Ectodermal cell (in vitro differentiated cells): ENCODE measurements around the gene SEMA4C.
A peak's percentile ranks its signal among the peaks of the same experiment; 100 is the strongest.

Experiments used
- H3K27ac ChIP-seq: 2 replicates; pipeline ENCODE4 v1.7.0; 2013; ENCODE audit warnings: mild to moderate bottlenecking, low read depth, low read length; ENCODE audit not compliant: insufficient read depth, poor library complexity, severe bottlenecking
- H3K27me3 ChIP-seq: 2 replicates; pipeline ENCODE4 v1.7.0; 2013; ENCODE audit warnings: mild to moderate bottlenecking, low read length; ENCODE audit not compliant: insufficient read depth, control insufficient read depth, poor library complexity, severe bottlenecking
- H3K36me3 ChIP-seq: one replicate; pipeline ENCODE4 v1.7.0; 2013; ENCODE audit warnings: low read length; ENCODE audit not compliant: control insufficient read depth, insufficient read depth
- H3K4me1 ChIP-seq: one replicate; pipeline ENCODE4 v1.7.0; 2013; ENCODE audit warnings: low read length; ENCODE audit not compliant: control insufficient read depth, insufficient read depth
- H3K4me3 ChIP-seq: 2 replicates; pipeline ENCODE4 v1.7.0; 2013; ENCODE audit warnings: low read depth, low read length, control low read depth; ENCODE audit not compliant: insufficient read depth
- H3K9me3 ChIP-seq: 2 replicates; pipeline ENCODE4 v1.7.0; 2013; ENCODE audit warnings: mild to moderate bottlenecking, low read length, moderate library complexity; ENCODE audit not compliant: control insufficient read depth
- WGBS, 2 experiments: methylation state at CpG; one replicate each; pipeline ENCODE4 v1.1.7; 2013; ENCODE audit warnings: missing lambda C conversion rate in 2 of 2; 5-methylcytosine and 5-hydroxymethylcytosine counted together

SEMA4C gene

GRCh38 chr2:96888072-96889011, 18.5 kb upstream of the SEMA4C start:
- Histone ChIP-seq H3K4me1 (peaks cover 30% of the 10 kb centered on the region), H3K27ac (no peak overlapping the region), H3K4me3 (no peak overlapping the region), H3K27me3 (no peaks in the 10 kb centered on the region), H3K9me3 (no peaks in the 10 kb centered on the region), H3K36me3 (no peaks in the 10 kb centered on the region)
- WGBS, 2 experiments = 93% methylated on average over 12 of the region's 12 CpGs

- Histone ChIP-seq H3K27ac (no peak overlapping the region), H3K9me3 (no peaks in the 10 kb centered on the region), H3K27me3 (no peaks in the 10 kb centered on the region), H3K36me3 (no peaks in the 10 kb centered on the region), H3K4me1 (peaks cover 37% of the 10 kb centered on the region), H3K4me3 (no peak overlapping the region)
- WGBS, 2 experiments = 79 to 83% methylated on average over 18 of the region's 18 CpGs
Observed at GRCh38 chr2:96887493-96888012, 17.7 kb upstream of the SEMA4C start.

GRCh38 chr2:96885432-96886347, 15.8 kb upstream of the SEMA4C start:
- no peaks in the 10 kb centered on the region for H3K36me3 ChIP-seq
- H3K4me1 ChIP-seq = peaks cover 45% of the 10 kb centered on the region
- H3K27me3 ChIP-seq = no peaks in the 10 kb centered on the region
- H3K4me3 ChIP-seq = no peak overlapping the region
- WGBS, 2 experiments = 96% methylated on average over 23 of the region's 23 CpGs
- H3K9me3 ChIP-seq = no peaks in the 10 kb centered on the region
- H3K27ac ChIP-seq = no peak overlapping the region

GRCh38 chr2:96884299-96885094, 14.6 kb upstream of the SEMA4C start:
- no peaks in the 10 kb centered on the region for H3K9me3 ChIP-seq
- 95 to 97% methylated on average over 19 of the region's 19 CpGs for WGBS, 2 experiments
- H3K4me3 ChIP-seq = no peak overlapping the region
- no peaks in the 10 kb centered on the region for H3K27me3 ChIP-seq
- H3K27ac ChIP-seq = no peak overlapping the region
- peaks cover 43% of the 10 kb centered on the region for H3K4me1 ChIP-seq
- H3K36me3 ChIP-seq = no peaks in the 10 kb centered on the region

- no peaks in the 10 kb centered on the region for H3K36me3 ChIP-seq
- no peak overlapping the region for H3K4me3 ChIP-seq
- no peaks in the 10 kb centered on the region for H3K9me3 ChIP-seq
- 92% methylated on average over 9 of the region's 9 CpGs for WGBS, 2 experiments
- H3K4me1 ChIP-seq = peaks cover 42% of the 10 kb centered on the region
- no peaks in the 10 kb centered on the region for H3K27me3 ChIP-seq
- no peak overlapping the region for H3K27ac ChIP-seq
Observed at GRCh38 chr2:96883306-96883705, 13.4 kb upstream of the SEMA4C start.

- peaks cover 40% of the 10 kb centered on the region for H3K4me1 ChIP-seq
- H3K27me3 ChIP-seq = no peaks in the 10 kb centered on the region
- H3K36me3 ChIP-seq = no peaks in the 10 kb centered on the region
- WGBS, 2 experiments = 87 to 90% methylated on average over 8 of the region's 8 CpGs
- H3K4me3 ChIP-seq = no peak overlapping the region
- H3K9me3 ChIP-seq = no peaks in the 10 kb centered on the region
- no peak overlapping the region for H3K27ac ChIP-seq
Observed at GRCh38 chr2:96882906-96883305, 13.0 kb upstream of the SEMA4C start.

- no peaks in the 10 kb centered on the region for H3K36me3 ChIP-seq
- H3K4me3 ChIP-seq = no peak overlapping the region
- no peaks in the 10 kb centered on the region for H3K27me3 ChIP-seq
- H3K27ac ChIP-seq = peak overlapping the region; percentile 77
- no peaks in the 10 kb centered on the region for H3K9me3 ChIP-seq
- WGBS, 2 experiments = 48 to 51% methylated on average over 12 of the region's 12 CpGs
- H3K4me1 ChIP-seq = peaks cover 44% of the 10 kb centered on the region
Observed at GRCh38 chr2:96882230-96882629, 12.3 kb upstream of the SEMA4C start.

- Histone ChIP-seq H3K36me3 (no peaks in the 10 kb centered on the region), H3K27ac (peak overlapping the region; percentile 77), H3K4me3 (no peak overlapping the region), H3K9me3 (no peaks in the 10 kb centered on the region), H3K4me1 (peaks cover 50% of the 10 kb centered on the region), H3K27me3 (no peaks in the 10 kb centered on the region)
- WGBS, 2 experiments = 6 to 8% methylated on average over 10 of the region's 10 CpGs
Observed at GRCh38 chr2:96881349-96882195, 11.7 kb upstream of the SEMA4C start.

- no peaks in the 10 kb centered on the region for H3K9me3 ChIP-seq
- H3K4me3 ChIP-seq = no peak overlapping the region
- no peaks in the 10 kb centered on the region for H3K27me3 ChIP-seq
- 84 to 86% methylated on average over 6 of the region's 6 CpGs for WGBS, 2 experiments
- no peaks in the 10 kb centered on the region for H3K36me3 ChIP-seq
- H3K27ac ChIP-seq = peak overlapping the region; percentile 77
- H3K4me1 ChIP-seq = peaks cover 53% of the 10 kb centered on the region
Observed at GRCh38 chr2:96880891-96881273, 11.0 kb upstream of the SEMA4C start.
